Tibial nerve (tissue), 4 donors: ENCODE results near the gene PTPRJ.

Experiments
- EP300 ChIP-seq, 2 donors: sonication (generic); formaldehyde crosslinking; IDR thresholded peaks; one replicate each; pipeline ENCODE4 v1.6.1; 2017; ENCODE audit warnings: antibody characterized with exemption in 2 of 2, mild to moderate bottlenecking in 1 of 2
- POLR2A ChIP-seq, 2 donors: fragments of 450-650 bp; IDR thresholded peaks; one replicate each; pipeline ENCODE4 v1.6.1; 2017; ENCODE audit warnings: antibody characterized with exemption in 2 of 2, mild to moderate bottlenecking in 2 of 2, moderate library complexity in 2 of 2
- TF ChIP-seq, protein P1 (sequence below), 5 experiments: fragments of 200-600 bp in 3 of 5; fragments of 450-650 bp in 2 of 5; sonication (generic) in 3 of 5; IDR thresholded peaks; one replicate each; pipeline ENCODE4 v1.5.1; 2016 to 2019; ENCODE audit warnings: antibody characterized with exemption in 5 of 5, mild to moderate bottlenecking in 3 of 5, moderate library complexity in 2 of 5

- no peak for TF ChIP-seq POLR2A (IDR thresholded peaks at IDR 0.05)
- TF ChIP-seq, protein P1, sequence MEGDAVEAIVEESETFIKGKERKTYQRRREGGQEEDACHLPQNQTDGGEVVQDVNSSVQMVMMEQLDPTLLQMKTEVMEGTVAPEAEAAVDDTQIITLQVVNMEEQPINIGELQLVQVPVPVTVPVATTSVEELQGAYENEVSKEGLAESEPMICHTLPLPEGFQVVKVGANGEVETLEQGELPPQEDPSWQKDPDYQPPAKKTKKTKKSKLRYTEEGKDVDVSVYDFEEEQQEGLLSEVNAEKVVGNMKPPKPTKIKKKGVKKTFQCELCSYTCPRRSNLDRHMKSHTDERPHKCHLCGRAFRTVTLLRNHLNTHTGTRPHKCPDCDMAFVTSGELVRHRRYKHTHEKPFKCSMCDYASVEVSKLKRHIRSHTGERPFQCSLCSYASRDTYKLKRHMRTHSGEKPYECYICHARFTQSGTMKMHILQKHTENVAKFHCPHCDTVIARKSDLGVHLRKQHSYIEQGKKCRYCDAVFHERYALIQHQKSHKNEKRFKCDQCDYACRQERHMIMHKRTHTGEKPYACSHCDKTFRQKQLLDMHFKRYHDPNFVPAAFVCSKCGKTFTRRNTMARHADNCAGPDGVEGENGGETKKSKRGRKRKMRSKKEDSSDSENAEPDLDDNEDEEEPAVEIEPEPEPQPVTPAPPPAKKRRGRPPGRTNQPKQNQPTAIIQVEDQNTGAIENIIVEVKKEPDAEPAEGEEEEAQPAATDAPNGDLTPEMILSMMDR (IDR thresholded peaks at IDR 0.05), result no peak
- no peak for TF ChIP-seq EP300 (IDR thresholded peaks at IDR 0.05)
Measured at GRCh38 chr11:47995360-47995769, 15.0 kb downstream of the PTPRJ start.
